NCI-H2196 (cell line): ENCODE data around the gene CERS4.
"Not testable (repeated sequence)": the region's sequence is repeated elsewhere in the genome, so short reads cannot be mapped to it uniquely, and the experiment has no call there.

ENCODE experiments used
- DNase-seq: peaks from one replicate; lab custom pipeline; 2025; ENCODE audit not compliant: unreplicated experiment; lab: John Stamatoyannopoulos, UW

CERS4 gene

GRCh38 chr19:8209462-8210378 lies 550 bp downstream of the CERS4 start:
- DNase-seq, result no peak

DNA sequence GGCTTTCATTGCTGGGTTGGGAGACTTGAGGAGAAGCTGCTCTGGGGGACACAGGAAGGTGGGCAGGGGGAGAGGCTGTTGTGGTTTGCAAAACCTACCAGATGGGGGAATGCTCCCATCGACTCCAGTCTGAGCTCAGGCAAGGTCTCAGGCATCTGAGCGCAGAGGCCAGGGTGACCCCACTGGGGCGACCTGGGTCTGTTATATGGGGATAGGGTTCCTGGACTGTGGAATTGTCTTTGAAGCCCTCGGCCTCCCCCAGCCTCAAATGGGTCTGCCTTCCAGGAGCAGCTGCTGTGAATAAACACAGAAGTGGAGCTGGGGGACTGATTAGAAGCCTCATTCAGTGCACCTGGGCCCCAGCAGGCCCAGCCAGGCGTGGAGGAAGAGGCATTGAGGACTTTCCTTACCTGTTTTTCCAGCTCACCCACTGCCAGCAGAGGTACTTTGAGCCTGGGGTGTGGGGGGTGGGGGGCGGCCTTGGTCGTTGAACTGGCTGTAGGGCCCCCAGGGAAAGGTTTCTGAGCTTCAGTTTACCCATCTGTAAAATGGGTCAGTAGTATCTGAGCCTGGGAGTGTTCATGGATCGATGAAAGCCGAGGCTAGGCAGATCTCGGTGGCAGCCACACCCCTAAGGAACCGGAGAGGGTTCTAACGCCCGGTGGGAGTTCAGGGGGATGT lies 1.4 kb downstream of the CERS4 start:
- DNase-seq, result no peak

DNA sequence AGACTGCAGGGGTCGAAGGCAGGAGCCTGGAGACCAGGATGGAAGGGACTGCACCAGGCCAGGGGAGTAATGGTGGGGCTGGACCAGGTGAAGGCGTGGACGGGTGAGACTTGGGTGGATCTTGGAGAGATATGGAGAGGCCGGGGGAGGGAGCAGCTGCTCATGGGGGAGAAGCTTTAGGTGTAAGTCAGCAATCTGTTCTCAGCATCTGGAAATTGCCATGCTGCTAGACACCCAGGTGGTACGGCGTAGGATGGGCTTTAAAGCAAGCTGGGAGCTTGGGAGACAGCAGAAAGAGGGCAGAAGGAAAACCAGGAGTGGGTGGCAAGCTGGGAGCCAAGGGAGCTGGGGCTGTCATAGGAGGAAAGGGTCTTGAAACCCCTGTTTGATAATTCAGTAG lies 3.0 kb downstream of the CERS4 start:
- DNase-seq, result no peak

- DNase-seq, result no peak
These were observed 3.7 kb downstream of the CERS4 start for GRCh38 chr19:8212916-8213315.

- DNase-seq, result no peak
These were observed 4.9 kb downstream of the CERS4 start for GRCh38 chr19:8213827-8214672.

DNA sequence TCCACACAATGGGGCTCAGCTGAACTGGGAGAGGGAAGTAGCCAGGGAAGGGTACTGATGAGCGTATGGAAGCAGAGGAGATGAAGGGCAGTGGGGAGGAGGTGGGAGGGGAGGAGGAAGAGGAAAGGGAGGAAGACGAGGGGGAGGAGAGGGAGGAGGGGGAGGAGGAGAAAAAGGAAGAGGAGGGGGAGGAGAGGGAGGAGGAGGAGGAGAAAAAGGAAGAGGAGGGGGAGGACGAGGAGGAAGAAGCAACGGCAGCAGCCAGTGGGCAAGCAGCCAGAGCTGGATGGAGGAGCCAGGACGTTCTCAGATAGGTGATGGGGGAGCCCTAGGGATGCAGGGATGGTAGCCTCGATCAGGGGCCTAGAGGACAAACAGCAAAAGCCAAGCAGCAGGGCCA lies 5.6 kb downstream of the CERS4 start:
- DNase-seq, result no peak

DNA sequence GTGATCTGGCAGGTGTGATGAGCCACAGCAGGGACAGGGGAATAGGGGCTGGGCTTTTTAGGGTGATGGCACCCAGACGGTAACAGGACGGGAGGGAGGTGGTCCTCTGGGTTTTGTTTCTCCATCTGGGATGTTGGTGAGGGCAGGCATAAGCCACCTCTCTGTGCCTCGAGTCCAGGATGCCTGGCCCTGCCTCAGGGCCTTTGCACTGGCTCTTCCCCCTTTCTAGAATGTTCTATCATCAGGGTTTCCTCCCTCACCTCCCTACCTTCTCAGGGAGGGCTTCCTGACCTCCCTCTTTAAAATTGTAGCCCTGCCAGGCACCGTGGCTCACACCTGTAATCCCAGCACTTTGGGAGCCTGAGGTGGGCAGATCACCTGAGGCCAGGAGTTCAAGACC lies 6.6 kb downstream of the CERS4 start:
- no peak for DNase-seq

GRCh38 chr19:8216357-8216756 lies 7.2 kb downstream of the CERS4 start:
- no peak for DNase-seq

DNA sequence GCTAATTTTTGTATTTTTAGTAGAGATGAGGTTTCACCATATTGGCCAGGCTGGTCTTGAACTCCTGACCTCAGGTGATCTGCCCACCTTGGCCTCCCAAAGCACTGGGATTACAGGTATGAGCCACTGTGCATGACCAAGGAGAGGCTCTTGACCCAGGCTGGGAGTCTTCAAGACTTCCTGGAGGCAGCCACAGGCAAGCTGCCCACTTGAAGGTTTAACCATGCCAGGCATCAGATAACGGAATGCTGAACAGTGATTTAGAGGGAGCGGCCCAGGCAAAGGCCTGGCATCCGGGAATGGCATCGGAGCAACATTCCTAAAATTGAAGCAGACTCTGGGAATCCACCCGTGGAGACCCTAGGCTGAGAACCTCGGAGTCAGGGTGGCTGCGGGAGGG lies 9.0 kb downstream of the CERS4 start:
- DNase-seq, result not testable (repeated sequence)

DNA sequence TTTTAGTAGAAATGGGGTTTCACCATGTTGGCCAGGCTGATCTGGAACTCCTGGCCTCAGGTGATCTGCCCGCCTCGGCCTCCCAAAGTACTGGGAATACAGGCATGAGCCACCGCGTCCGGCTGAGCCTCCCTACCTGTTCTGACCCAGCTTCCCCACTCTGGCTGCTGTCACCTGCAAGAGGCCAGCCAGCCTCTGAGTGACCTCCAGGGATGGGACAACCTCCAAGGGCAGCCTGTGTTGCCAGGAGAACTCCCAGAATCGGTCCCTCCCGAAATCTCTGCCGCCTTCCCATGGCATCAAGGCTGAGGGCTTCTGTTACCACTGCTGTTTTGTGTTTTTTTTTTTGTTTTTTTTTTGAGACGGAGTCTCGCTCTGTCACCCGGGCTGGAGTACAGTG lies 11.3 kb downstream of the CERS4 start:
- DNase-seq, result no peak

GRCh38 chr19:8221161-8221560 lies 12.0 kb downstream of the CERS4 start:
- peak; percentile 90 for DNase-seq

GRCh38 chr19:8223442-8223841 lies 14.3 kb downstream of the CERS4 start:
- not testable (repeated sequence) for DNase-seq

GRCh38 chr19:8224394-8225145 lies 15.4 kb downstream of the CERS4 start:
- no peak for DNase-seq

GRCh38 chr19:8231073-8231604 lies 22.0 kb downstream of the CERS4 start:
- no peak for DNase-seq

- DNase-seq, result no peak
These were observed 24.2 kb downstream of the CERS4 start for GRCh38 chr19:8233370-8233769.

DNA sequence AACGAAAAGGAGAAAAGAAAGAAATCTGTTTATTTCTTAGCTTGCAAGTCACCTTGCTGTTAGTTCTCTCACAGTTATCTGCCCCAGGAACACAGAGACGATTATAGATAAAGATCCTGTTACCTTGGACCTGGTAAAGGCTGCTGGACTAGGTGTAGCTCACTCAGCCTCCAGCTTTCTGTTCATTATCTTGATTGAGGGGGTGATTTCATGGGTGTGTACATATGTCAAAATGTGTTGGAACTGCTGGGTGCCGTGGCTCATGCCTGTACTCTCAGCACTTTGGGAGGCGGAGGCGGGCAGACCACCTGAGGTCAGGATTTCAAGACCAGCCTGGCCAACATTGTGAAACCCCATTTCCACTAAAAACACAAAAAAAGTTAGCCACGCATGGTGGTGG lies 27.9 kb downstream of the CERS4 start:
- DNase-seq, result no peak

- DNase-seq, result no peak
These were observed 29.1 kb downstream of the CERS4 start for GRCh38 chr19:8238251-8238650.

- no peak for DNase-seq
These were observed 30.5 kb downstream of the CERS4 start for GRCh38 chr19:8239528-8240273.

- peak; percentile 96 for DNase-seq
These were observed 31.4 kb downstream of the CERS4 start for GRCh38 chr19:8240274-8241229.
